ENCODE measurements around the gene HOGA1. TPM values are rescaled to one million over a fixed set of nuclear protein-coding genes. Genes with fewer than 3 reads are reported as not detected.
A peak's percentile ranks its signal among the peaks of the same experiment; 100 is the strongest.

Gene HOGA1
- polyA plus RNA-seq (2013, experiment 1 of 2), result 0.30 TPM
- 0.57 TPM for polyA plus RNA-seq (2013, experiment 2 of 2)

GRCh38 chr10:97584060-97584797 is at the start of gene HOGA1:
TSS of gene HOGA1 (plus strand) at chr10:97584389. CDS start at chr10:97584704, 315 bp downstream.
- Histone ChIP-seq H3K27me3 (ENCODE audit: insufficient read depth, low read length) (no peaks in the 10 kb centered on the region), H3K9me3 (ENCODE audit: insufficient read depth, low read depth, low read length) (no peaks in the 10 kb centered on the region), H3K36me3 (ENCODE audit: insufficient read depth, low read length) (no peaks in the 10 kb centered on the region), H3K4me1 (ENCODE audit: insufficient read depth, low read length) (no peaks in the 10 kb centered on the region), H3K27ac (ENCODE audit: low read depth, low read length) (no peak within 1 kb of the TSS), H3K9ac (ENCODE audit: low read depth, low read length) (no peak within 1 kb of the TSS), H3K4me3 (ENCODE audit: low read length) (no peak within 1 kb of the TSS)
- WGBS, result 67% methylated on average over 5 of the region's 5 CpGs

GRCh38 chr10:97534746-97535367 is 49.3 kb upstream of the HOGA1 start:
- 75% methylated on average over 6 of the region's 6 CpGs for WGBS

GRCh38 chr10:97537186-97537869 is 46.9 kb upstream of the HOGA1 start:
- WGBS, result 89% methylated on average over 5 of the region's 5 CpGs

More at GRCh38 chr10:97534746-97535367, 49.3 kb upstream of the HOGA1 start:
- H3K27me3 ChIP-seq (ENCODE audit: insufficient read depth, low read length), result no peaks in the 10 kb centered on the region
- H3K36me3 ChIP-seq (ENCODE audit: insufficient read depth, low read length), result no peaks in the 10 kb centered on the region
- H3K27ac ChIP-seq (ENCODE audit: low read depth, low read length), result no peak overlapping the region
- H3K4me1 ChIP-seq (ENCODE audit: insufficient read depth, low read length), result peaks cover 8% of the 10 kb centered on the region
- H3K9ac ChIP-seq (ENCODE audit: low read depth, low read length), result no peak overlapping the region
- H3K9me3 ChIP-seq (ENCODE audit: insufficient read depth, low read depth, low read length), result no peaks in the 10 kb centered on the region
- H3K4me3 ChIP-seq (ENCODE audit: low read length), result no peak overlapping the region

DNA sequence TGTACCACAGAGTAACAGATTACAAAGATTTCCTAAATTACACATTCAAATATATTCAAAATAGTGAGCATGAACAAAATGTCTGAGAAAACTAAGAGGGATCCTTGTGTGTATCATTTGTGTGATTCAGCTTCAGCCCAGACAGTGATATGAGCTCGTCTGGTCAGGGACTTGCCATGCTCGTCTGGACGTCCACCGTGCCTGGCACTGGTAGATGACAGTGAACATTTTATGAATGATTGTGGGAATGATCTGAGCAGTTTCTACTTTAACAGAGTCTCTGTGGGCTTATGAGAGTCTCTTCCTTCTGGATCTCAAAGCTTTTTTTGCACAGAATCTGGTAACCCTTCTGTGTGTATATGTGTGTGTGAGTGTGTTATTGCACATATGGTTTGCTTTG is 45.8 kb upstream of the HOGA1 start:
- Histone ChIP-seq H3K9me3 (ENCODE audit: insufficient read depth, low read depth, low read length) (no peaks in the 10 kb centered on the region), H3K36me3 (ENCODE audit: insufficient read depth, low read length) (no peaks in the 10 kb centered on the region), H3K4me1 (ENCODE audit: insufficient read depth, low read length) (peaks cover 27% of the 10 kb centered on the region), H3K4me3 (ENCODE audit: low read length) (no peak overlapping the region), H3K9ac (ENCODE audit: low read depth, low read length) (no peak overlapping the region), H3K27ac (ENCODE audit: low read depth, low read length) (no peak overlapping the region), H3K27me3 (ENCODE audit: insufficient read depth, low read length) (no peaks in the 10 kb centered on the region)
- WGBS, result 93% methylated on average over 4 of the region's 4 CpGs

More at GRCh38 chr10:97537186-97537869, 46.9 kb upstream of the HOGA1 start:
- Histone ChIP-seq H3K9ac (ENCODE audit: low read depth, low read length) (no peak overlapping the region), H3K4me3 (ENCODE audit: low read length) (no peak overlapping the region), H3K36me3 (ENCODE audit: insufficient read depth, low read length) (no peaks in the 10 kb centered on the region), H3K4me1 (ENCODE audit: insufficient read depth, low read length) (peaks cover 21% of the 10 kb centered on the region), H3K27me3 (ENCODE audit: insufficient read depth, low read length) (no peaks in the 10 kb centered on the region), H3K9me3 (ENCODE audit: insufficient read depth, low read depth, low read length) (no peaks in the 10 kb centered on the region), H3K27ac (ENCODE audit: low read depth, low read length) (no peak overlapping the region)

DNA sequence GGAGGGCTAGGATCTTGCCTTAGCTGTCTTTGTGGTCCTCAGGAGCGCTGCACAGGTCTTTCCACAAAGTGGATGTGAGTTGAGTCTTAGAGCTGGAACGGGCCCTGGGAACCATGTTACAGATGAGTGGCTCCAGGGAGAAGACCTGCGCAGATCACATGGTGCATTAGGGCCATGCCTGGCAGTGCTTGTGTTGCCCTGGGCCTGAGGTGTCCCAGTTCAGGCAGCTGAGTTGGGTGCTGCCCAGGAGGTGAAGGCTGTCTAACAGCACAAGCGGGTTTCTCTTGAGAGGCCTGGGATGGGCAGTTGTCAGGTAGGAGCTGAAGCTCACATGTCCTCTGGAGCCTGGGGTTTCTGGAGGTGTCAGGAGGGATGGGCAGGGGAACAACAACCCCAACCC is 45.4 kb upstream of the HOGA1 start:
- Histone ChIP-seq H3K27me3 (ENCODE audit: insufficient read depth, low read length) (no peaks in the 10 kb centered on the region), H3K4me1 (ENCODE audit: insufficient read depth, low read length) (peaks cover 30% of the 10 kb centered on the region), H3K9me3 (ENCODE audit: insufficient read depth, low read depth, low read length) (no peaks in the 10 kb centered on the region), H3K27ac (ENCODE audit: low read depth, low read length) (0 out of 2 replicates have a peak overlapping the region, but pooled peaks have one; percentile 5), H3K9ac (ENCODE audit: low read depth, low read length) (no peak overlapping the region), H3K4me3 (ENCODE audit: low read length) (no peak overlapping the region), H3K36me3 (ENCODE audit: insufficient read depth, low read length) (no peaks in the 10 kb centered on the region)
- WGBS, result 95% methylated on average over 4 of the region's 4 CpGs

DNA sequence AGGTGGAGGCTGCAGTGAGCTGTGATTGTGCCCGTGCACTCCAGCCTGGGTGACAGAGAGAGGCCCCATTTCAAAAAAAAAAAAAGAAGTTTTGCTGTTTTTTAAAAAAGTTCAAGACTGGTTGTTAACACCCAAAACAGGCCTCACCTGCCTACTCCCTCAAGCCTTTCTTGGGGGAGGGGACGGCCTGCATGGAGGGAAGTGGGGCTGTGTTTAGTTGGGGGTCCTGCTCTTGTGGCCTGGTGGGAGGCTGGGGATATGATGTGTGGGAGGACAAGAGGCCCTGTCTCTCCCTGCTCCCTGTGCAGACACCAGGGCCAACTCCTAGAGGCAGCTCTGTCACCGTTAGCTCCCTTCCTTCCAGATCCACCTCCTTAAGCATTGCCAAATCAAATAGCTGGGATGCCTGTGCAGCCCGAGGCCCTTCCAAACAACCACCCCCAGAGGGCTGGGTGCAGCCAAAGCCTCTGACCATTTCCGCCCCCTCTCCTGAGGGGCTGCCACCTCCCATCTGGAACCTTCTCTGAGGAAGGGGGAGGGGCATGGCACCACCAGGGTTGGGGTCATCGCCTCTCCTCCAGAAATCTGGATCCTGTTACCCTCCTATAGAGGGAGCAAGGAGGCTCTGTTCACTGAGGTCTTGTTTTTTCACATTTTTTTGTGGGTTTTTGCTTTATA is 44.5 kb upstream of the HOGA1 start:
- Histone ChIP-seq H3K27ac (ENCODE audit: low read depth, low read length) (peak overlapping the region; percentile 59), H3K9me3 (ENCODE audit: insufficient read depth, low read depth, low read length) (no peaks in the 10 kb centered on the region), H3K36me3 (ENCODE audit: insufficient read depth, low read length) (no peaks in the 10 kb centered on the region), H3K4me3 (ENCODE audit: low read length) (no peak overlapping the region), H3K27me3 (ENCODE audit: insufficient read depth, low read length) (no peaks in the 10 kb centered on the region), H3K9ac (ENCODE audit: low read depth, low read length) (peak overlapping the region; percentile 52; the same call in 1 of the 2 replicates), H3K4me1 (ENCODE audit: insufficient read depth, low read length) (peaks cover 30% of the 10 kb centered on the region)
- WGBS, result 60% methylated on average over 5 of the region's 6 CpGs

DNA sequence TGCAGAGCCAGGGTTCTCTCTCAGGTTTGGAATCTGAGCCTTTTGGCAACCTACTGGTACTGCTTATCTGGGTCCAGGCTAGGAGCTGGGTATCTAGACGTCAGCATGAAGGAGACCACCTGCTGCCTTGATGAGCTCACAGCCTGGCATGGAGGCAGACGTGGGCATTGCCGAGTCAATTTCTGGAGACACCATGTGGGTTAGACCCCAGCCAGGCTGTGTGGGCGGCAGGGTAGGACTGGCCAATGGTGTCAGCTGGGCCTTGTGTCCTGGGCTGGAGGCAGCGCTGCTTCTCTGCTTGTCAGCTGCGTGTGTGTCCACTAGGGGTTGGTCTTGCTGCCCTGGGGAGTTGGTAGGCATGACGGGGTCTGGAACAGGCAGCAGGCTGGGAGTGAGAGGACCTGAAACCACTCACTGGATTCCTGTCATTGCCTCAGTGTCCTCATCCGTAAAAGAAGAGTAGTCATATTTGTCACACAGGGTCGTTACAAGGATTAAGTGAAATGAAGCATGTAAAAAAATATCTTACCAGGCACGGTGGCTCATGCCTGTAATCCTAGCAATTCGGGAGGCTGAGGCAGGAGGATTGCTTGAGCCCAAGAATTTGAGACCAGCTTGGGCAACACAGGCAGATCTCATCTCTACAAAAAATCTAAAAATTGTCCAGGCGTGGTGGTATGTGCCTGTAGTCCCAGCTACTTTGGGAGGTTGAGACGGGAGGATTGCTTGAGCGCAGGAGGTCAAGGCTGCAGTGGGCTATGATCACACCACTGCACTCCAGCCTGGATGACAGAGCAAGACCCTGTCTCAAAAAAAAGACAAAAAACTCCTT is 43.3 kb upstream of the HOGA1 start:
- WGBS, result 90% methylated on average over 14 of the region's 14 CpGs
- Histone ChIP-seq H3K27ac (ENCODE audit: low read depth, low read length) (peak overlapping the region; percentile 17; the same call in 1 of the 2 replicates), H3K9ac (ENCODE audit: low read depth, low read length) (no peak overlapping the region), H3K4me1 (ENCODE audit: insufficient read depth, low read length) (peaks cover 30% of the 10 kb centered on the region), H3K9me3 (ENCODE audit: insufficient read depth, low read depth, low read length) (no peaks in the 10 kb centered on the region), H3K4me3 (ENCODE audit: low read length) (no peak overlapping the region), H3K27me3 (ENCODE audit: insufficient read depth, low read length) (no peaks in the 10 kb centered on the region), H3K36me3 (ENCODE audit: insufficient read depth, low read length) (no peaks in the 10 kb centered on the region)

DNA sequence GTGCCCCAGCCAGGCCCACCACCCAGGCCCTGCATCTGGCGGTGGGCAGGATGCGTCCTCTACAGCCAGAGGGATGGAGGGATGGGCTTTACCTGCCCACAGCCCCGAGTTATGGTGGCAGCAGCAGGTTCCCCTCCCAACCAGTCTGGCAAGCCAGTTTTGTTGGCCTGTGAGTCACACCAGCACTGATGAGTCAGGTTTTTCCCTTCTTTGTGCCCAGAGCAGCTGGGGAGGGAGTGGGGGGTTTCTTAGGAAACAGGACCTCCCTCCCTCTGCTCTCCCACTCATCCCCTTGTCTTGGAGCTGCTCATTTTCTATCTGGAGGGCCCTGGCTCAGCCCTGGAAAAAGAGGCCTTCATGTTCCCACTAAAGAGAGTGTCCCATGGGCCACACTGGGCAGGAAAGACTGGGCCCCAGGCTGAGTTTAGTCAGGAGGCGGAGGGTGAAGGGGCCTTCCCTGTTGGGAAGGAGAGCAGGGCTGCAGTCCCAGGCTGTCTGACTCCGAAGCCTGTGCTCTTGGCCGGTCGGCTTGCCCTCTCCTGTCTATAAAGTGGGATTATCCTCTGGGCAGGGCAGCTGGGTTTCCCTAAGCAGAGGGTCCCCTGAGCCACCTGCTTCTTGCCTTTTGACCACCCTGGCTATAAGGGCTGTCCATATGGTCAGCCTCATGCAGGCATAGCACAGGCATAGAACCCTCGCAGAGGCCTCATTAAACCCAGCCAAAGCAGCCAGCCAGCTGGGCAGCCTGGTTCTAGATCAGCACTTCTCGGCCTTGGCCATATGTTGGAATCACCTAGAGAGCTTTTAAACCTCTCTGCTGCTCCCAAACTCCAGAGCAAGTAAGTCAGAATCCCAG is 41.8 kb upstream of the HOGA1 start:
- Histone ChIP-seq H3K36me3 (ENCODE audit: insufficient read depth, low read length) (no peaks in the 10 kb centered on the region), H3K4me3 (ENCODE audit: low read length) (no peak overlapping the region), H3K27ac (ENCODE audit: low read depth, low read length) (peak overlapping the region; percentile 88), H3K4me1 (ENCODE audit: insufficient read depth, low read length) (peaks cover 30% of the 10 kb centered on the region), H3K9ac (ENCODE audit: low read depth, low read length) (peak overlapping the region; percentile 70; the same call in 1 of the 2 replicates), H3K9me3 (ENCODE audit: insufficient read depth, low read depth, low read length) (no peaks in the 10 kb centered on the region), H3K27me3 (ENCODE audit: insufficient read depth, low read length) (no peaks in the 10 kb centered on the region)
- WGBS, result 78% methylated on average over 9 of the region's 9 CpGs

DNA sequence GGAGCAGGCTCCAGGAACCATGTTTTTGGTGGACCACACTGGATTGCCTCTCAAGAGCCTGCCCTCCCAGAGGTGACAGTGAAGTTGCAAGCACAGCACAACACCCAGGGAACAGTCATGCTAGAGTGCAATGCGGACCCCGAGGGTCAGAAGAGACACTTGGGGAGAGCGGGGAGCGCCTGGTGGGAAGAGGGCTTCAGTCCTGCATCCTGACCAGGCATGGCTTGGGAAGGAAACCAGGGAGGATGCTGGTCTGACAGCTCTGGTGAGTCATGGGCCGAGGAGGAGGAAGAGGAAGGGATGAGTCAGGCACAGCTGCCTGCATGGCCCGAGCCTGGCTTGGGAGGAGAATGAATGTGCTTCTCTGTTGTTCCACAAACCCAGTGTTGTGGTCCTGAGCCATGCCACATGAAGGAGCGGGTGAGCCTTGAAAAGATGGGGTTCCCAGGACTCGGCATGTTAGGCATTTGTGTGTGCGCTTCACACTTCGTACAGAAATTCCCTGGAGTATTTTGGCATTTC is 41.1 kb upstream of the HOGA1 start:
- Histone ChIP-seq H3K4me1 (ENCODE audit: insufficient read depth, low read length) (peaks cover 30% of the 10 kb centered on the region), H3K36me3 (ENCODE audit: insufficient read depth, low read length) (no peaks in the 10 kb centered on the region), H3K9ac (ENCODE audit: low read depth, low read length) (no peak overlapping the region), H3K9me3 (ENCODE audit: insufficient read depth, low read depth, low read length) (no peaks in the 10 kb centered on the region), H3K27me3 (ENCODE audit: insufficient read depth, low read length) (no peaks in the 10 kb centered on the region), H3K4me3 (ENCODE audit: low read length) (no peak overlapping the region), H3K27ac (ENCODE audit: low read depth, low read length) (peak overlapping the region; percentile 88)
- WGBS, result 83% methylated on average over 10 of the region's 10 CpGs

Data from HUES64 (cell line).